ENCODE data around the gene DHCR24. TPM values are rescaled to one million over a fixed set of nuclear protein-coding genes. Genes with fewer than 3 reads are reported as not detected.

DHCR24 gene
- total RNA-seq, 1 donor from 2014 or later = 149 TPM

GRCh38 chr1:54851936-54852524 is 35.0 kb downstream of the DHCR24 start:
- Mint-ChIP-seq H3K27me3 (no peaks in the 10 kb centered on the region), H3K9me3 (no peaks in the 10 kb centered on the region), H3K27ac (no peak overlapping the region), H3K36me3 (peaks cover 11% of the 10 kb centered on the region), H3K4me3 (no peak overlapping the region), H3K4me1 (ENCODE audit: unreplicated experiment) (peaks cover 6% of the 10 kb centered on the region)
- DNase-seq (ENCODE audit: extremely low spot score, unreplicated experiment) = no peak
- TF ChIP-seq, protein P1, sequence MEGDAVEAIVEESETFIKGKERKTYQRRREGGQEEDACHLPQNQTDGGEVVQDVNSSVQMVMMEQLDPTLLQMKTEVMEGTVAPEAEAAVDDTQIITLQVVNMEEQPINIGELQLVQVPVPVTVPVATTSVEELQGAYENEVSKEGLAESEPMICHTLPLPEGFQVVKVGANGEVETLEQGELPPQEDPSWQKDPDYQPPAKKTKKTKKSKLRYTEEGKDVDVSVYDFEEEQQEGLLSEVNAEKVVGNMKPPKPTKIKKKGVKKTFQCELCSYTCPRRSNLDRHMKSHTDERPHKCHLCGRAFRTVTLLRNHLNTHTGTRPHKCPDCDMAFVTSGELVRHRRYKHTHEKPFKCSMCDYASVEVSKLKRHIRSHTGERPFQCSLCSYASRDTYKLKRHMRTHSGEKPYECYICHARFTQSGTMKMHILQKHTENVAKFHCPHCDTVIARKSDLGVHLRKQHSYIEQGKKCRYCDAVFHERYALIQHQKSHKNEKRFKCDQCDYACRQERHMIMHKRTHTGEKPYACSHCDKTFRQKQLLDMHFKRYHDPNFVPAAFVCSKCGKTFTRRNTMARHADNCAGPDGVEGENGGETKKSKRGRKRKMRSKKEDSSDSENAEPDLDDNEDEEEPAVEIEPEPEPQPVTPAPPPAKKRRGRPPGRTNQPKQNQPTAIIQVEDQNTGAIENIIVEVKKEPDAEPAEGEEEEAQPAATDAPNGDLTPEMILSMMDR (conservative IDR thresholded peaks at IDR 0.05) = no peak

GRCh38 chr1:54851406-54851805 is 35.6 kb downstream of the DHCR24 start:
- H3K27ac Mint-ChIP-seq = no peak overlapping the region
- no peaks in the 10 kb centered on the region for H3K4me1 Mint-ChIP-seq (ENCODE audit: unreplicated experiment)
- H3K9me3 Mint-ChIP-seq = no peaks in the 10 kb centered on the region
- no peaks in the 10 kb centered on the region for H3K27me3 Mint-ChIP-seq
- H3K4me3 Mint-ChIP-seq = no peak overlapping the region
- peaks cover 11% of the 10 kb centered on the region for H3K36me3 Mint-ChIP-seq
- TF ChIP-seq, protein P1 (conservative IDR thresholded peaks at IDR 0.05) = no peak
- no peak for DNase-seq (ENCODE audit: extremely low spot score, unreplicated experiment)

- no peak for DNase-seq (ENCODE audit: extremely low spot score, unreplicated experiment)
- Mint-ChIP-seq H3K36me3 (peaks cover 11% of the 10 kb centered on the region), H3K4me1 (ENCODE audit: unreplicated experiment) (no peaks in the 10 kb centered on the region), H3K27me3 (no peaks in the 10 kb centered on the region), H3K4me3 (no peak overlapping the region), H3K9me3 (no peaks in the 10 kb centered on the region), H3K27ac (no peak overlapping the region)
- TF ChIP-seq, protein P1 (conservative IDR thresholded peaks at IDR 0.05) = no peak
These were observed 36.3 kb downstream of the DHCR24 start for GRCh38 chr1:54850737-54851136.

GRCh38 chr1:54850069-54850730 is 36.8 kb downstream of the DHCR24 start:
- Mint-ChIP-seq H3K27ac (no peak overlapping the region), H3K4me1 (ENCODE audit: unreplicated experiment) (no peaks in the 10 kb centered on the region), H3K9me3 (no peaks in the 10 kb centered on the region), H3K4me3 (no peak overlapping the region), H3K27me3 (no peaks in the 10 kb centered on the region), H3K36me3 (peaks cover 11% of the 10 kb centered on the region)
- no peak for DNase-seq (ENCODE audit: extremely low spot score, unreplicated experiment)
- TF ChIP-seq, protein P1 (conservative IDR thresholded peaks at IDR 0.05) = no peak

GRCh38 chr1:54849219-54850068 is 37.6 kb downstream of the DHCR24 start:
- TF ChIP-seq, protein P1 (conservative IDR thresholded peaks at IDR 0.05) = no peak
- H3K27me3 Mint-ChIP-seq = no peaks in the 10 kb centered on the region
- DNase-seq (ENCODE audit: extremely low spot score, unreplicated experiment) = no peak

More at GRCh38 chr1:54849219-54850068, 37.6 kb downstream of the DHCR24 start:
- Mint-ChIP-seq H3K4me3 (no peak overlapping the region), H3K36me3 (peaks cover 11% of the 10 kb centered on the region), H3K27ac (no peak overlapping the region), H3K4me1 (ENCODE audit: unreplicated experiment) (no peaks in the 10 kb centered on the region), H3K9me3 (no peaks in the 10 kb centered on the region)
